ENCODE data around the gene PLPP7.
A peak's percentile ranks its signal among the peaks of the same experiment; 100 is the strongest.
"Not testable (repeated sequence)": the region's sequence is repeated elsewhere in the genome, so short reads cannot be mapped to it uniquely, and the experiment has no call there.

PLPP7 gene

GRCh38 chr9:131349522-131349880, 60.0 kb downstream of the PLPP7 start:
- peak overlapping the region; percentile 59; the same call in 1 of the 2 replicates for H3K4me3 ChIP-seq (ENCODE audit: low read length)
- H3K27ac ChIP-seq (ENCODE audit: low read length): no peak overlapping the region
- H3K9ac ChIP-seq (ENCODE audit: low read depth, low read length): peak overlapping the region; percentile 70; the same call in 1 of the 2 replicates
- H3K36me3 ChIP-seq (ENCODE audit: insufficient read depth, low read depth, low read length): no peaks in the 10 kb centered on the region
- peaks cover 3% of the 10 kb centered on the region; the same call in 1 of the 2 replicates for H3K27me3 ChIP-seq (ENCODE audit: insufficient read depth, low read length)
- no peaks in the 10 kb centered on the region for H3K9me3 ChIP-seq (ENCODE audit: insufficient read depth, low read depth, low read length)
- H3K4me1 ChIP-seq (ENCODE audit: insufficient read depth, low read length): no peaks in the 10 kb centered on the region

GRCh38 chr9:131349881-131350563, 60.5 kb downstream of the PLPP7 start:
- H3K27ac ChIP-seq (ENCODE audit: low read length): no peak overlapping the region
- H3K4me3 ChIP-seq (ENCODE audit: low read length): peak overlapping the region; percentile 59; the same call in 1 of the 2 replicates
- H3K9me3 ChIP-seq (ENCODE audit: insufficient read depth, low read depth, low read length): no peaks in the 10 kb centered on the region
- no peaks in the 10 kb centered on the region for H3K4me1 ChIP-seq (ENCODE audit: insufficient read depth, low read length)
- peaks cover 3% of the 10 kb centered on the region; the same call in 1 of the 2 replicates for H3K27me3 ChIP-seq (ENCODE audit: insufficient read depth, low read length)
- H3K36me3 ChIP-seq (ENCODE audit: insufficient read depth, low read depth, low read length): no peaks in the 10 kb centered on the region
- H3K9ac ChIP-seq (ENCODE audit: low read depth, low read length): peak overlapping the region; percentile 70; the same call in 1 of the 2 replicates

GRCh38 chr9:131356479-131356878, 67.0 kb downstream of the PLPP7 start:
- H3K36me3 ChIP-seq (ENCODE audit: insufficient read depth, low read depth, low read length); H3K4me3 ChIP-seq (ENCODE audit: low read length); H3K27ac ChIP-seq (ENCODE audit: low read length); H3K27me3 ChIP-seq (ENCODE audit: insufficient read depth, low read length); H3K9me3 ChIP-seq (ENCODE audit: insufficient read depth, low read depth, low read length): not testable (repeated sequence)
- Histone ChIP-seq H3K9ac (ENCODE audit: low read depth, low read length) (peak overlapping the region; percentile 71), H3K4me1 (ENCODE audit: insufficient read depth, low read length) (peaks cover 17% of the 10 kb centered on the region)

DNA sequence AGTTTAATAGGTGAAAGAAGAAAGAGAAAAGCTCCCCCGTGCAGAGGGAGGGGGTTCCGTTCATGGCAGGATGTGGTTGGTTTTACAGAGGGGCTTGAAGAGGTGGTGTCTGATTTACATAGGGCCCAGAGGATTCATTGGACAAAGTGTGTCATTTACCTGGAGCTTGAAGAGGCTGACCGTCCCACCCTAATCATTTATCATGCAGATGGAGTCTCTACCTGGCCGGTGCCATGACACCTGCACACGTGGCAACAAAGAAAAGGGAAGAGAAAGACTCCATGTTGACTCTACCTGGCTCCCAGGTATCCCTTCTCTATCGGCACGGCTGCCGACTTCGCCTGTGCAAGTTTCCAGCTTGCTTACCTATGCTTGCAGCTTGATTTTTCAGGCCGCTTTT, 69.0 kb downstream of the PLPP7 start:
- H3K9me3 ChIP-seq (ENCODE audit: insufficient read depth, low read depth, low read length): no peaks in the 10 kb centered on the region
- H3K27me3 ChIP-seq (ENCODE audit: insufficient read depth, low read length): no peaks in the 10 kb centered on the region
- no peak overlapping the region for H3K4me3 ChIP-seq (ENCODE audit: low read length)
- peak overlapping the region; percentile 12 for H3K27ac ChIP-seq (ENCODE audit: low read length)
- peak overlapping the region; percentile 16; the same call in 1 of the 2 replicates for H3K9ac ChIP-seq (ENCODE audit: low read depth, low read length)
- H3K4me1 ChIP-seq (ENCODE audit: insufficient read depth, low read length): peaks cover 17% of the 10 kb centered on the region
- H3K36me3 ChIP-seq (ENCODE audit: insufficient read depth, low read depth, low read length): no peaks in the 10 kb centered on the region

Measured in iPS-20b (cell line).